HepG2 (cell line): ENCODE results near the gene BAMBI. TPM values are rescaled to one million over a fixed set of nuclear protein-coding genes. Genes with fewer than 3 reads are reported as not detected.

Source experiments
- CBFB ChIP-seq: sonication (generic); formaldehyde crosslinking; IDR thresholded peaks from 2 replicates; pipeline ENCODE4 v1.4.0; 2020; ENCODE audit warnings: missing genetic modification reagents
- FOXP4 ChIP-seq: sonication (generic); formaldehyde crosslinking; IDR thresholded peaks from 2 replicates; pipeline ENCODE4 v1.4.0; 2020; ENCODE audit warnings: missing genetic modification reagents
- HCFC1 ChIP-seq: fragments of 150-350 bp; IDR thresholded peaks from 2 replicates; pipeline ENCODE4 v1.6.1; 2014; ENCODE audit warnings: low read depth, low read length
- HNF1B ChIP-seq: sonication (generic); formaldehyde crosslinking; IDR thresholded peaks from 2 replicates; pipeline ENCODE4 v1.5.1; 2020; ENCODE audit warnings: mild to moderate bottlenecking, moderate library complexity, missing genetic modification reagents
- KLF12 ChIP-seq: sonication (generic); formaldehyde crosslinking; IDR thresholded peaks from 2 replicates; pipeline ENCODE4 v1.4.0; 2020; ENCODE audit warnings: missing genetic modification reagents, borderline replicate concordance
- NFIB ChIP-seq: sonication (generic); formaldehyde crosslinking; IDR thresholded peaks from 2 replicates; pipeline ENCODE4 v1.9.0; 2021; ENCODE audit warnings: missing genetic modification reagents, mild to moderate bottlenecking, borderline replicate concordance
- NR2F2 ChIP-seq: IDR thresholded peaks from 2 replicates; pipeline ENCODE4 v1.6.1; 2012; ENCODE audit warnings: low read depth, inconsistent platforms, borderline replicate concordance
- SKIL ChIP-seq: sonication (generic); formaldehyde crosslinking; IDR thresholded peaks from 2 replicates; pipeline ENCODE4 v1.8.0; 2022; ENCODE audit warnings: missing genetic modification reagents, mild to moderate bottlenecking, moderate library complexity, borderline replicate concordance
- WIZ ChIP-seq: sonication (generic); formaldehyde crosslinking; IDR thresholded peaks from 2 replicates; pipeline ENCODE4 v1.5.1; 2020; ENCODE audit warnings: mild to moderate bottlenecking, missing genetic modification reagents
- ZBTB7B ChIP-seq: sonication (generic); formaldehyde crosslinking; IDR thresholded peaks from 2 replicates; pipeline ENCODE4 v1.4.0; 2020; ENCODE audit warnings: missing genetic modification reagents
- ZFP36 ChIP-seq: fragments of 150-350 bp; IDR thresholded peaks from 2 replicates; pipeline ENCODE4 v1.6.1; 2018; ENCODE audit warnings: borderline replicate concordance, low read length, low read depth; ENCODE audit not compliant: partially characterized antibody
- ZHX2 ChIP-seq, 2 experiments: sonication (generic) in 1 of 2; formaldehyde crosslinking in 1 of 2; IDR thresholded peaks; 2 replicates each; pipeline versions ENCODE4 v1.6.1 to v1.9.0; 2014 to 2022; ENCODE audit warnings: antibody characterized with exemption in 1 of 2, borderline replicate concordance in 1 of 2, inconsistent platforms in 1 of 2, low read depth in 1 of 2, missing genetic modification reagents in 1 of 2
- ZNF761 ChIP-seq: sonication (generic); formaldehyde crosslinking; conservative IDR thresholded peaks from 2 replicates; pipeline ENCODE4 v1.4.0; 2020; ENCODE audit warnings: mild to moderate bottlenecking, missing genetic modification reagents
- ZNF768 ChIP-seq: sonication (generic); formaldehyde crosslinking; IDR thresholded peaks from 2 replicates; pipeline ENCODE4 v1.4.0; 2020; ENCODE audit warnings: missing genetic modification reagents
- ZSCAN5A ChIP-seq: sonication (generic); formaldehyde crosslinking; IDR thresholded peaks from 2 replicates; pipeline ENCODE4 v1.8.0; 2022; ENCODE audit warnings: mild to moderate bottlenecking, missing genetic modification reagents, borderline replicate concordance
- polyA plus RNA-seq, 8 experiments: library from polyadenylated mRNA; depleted of rRNA in 3 of 8; stranded (reverse) in 7 of 8; unstranded in 1 of 8; fragments of >200 nt; fragmentation: Illumina TruSeq in 4 of 8; extraction: Trizol in 4 of 8; gene quantifications; 2 replicates each; pipeline versions ENCODE4 v1.2.1 to v1.2.3, GENCODE V29; 2011 to 2016; ENCODE audit warnings: low read depth in 4 of 8, missing spikeins in 1 of 8, mixed read lengths in 1 of 8; ENCODE audit not compliant: insufficient read depth in 1 of 8
- total RNA-seq, 5 experiments: library from RNA; depleted of rRNA; stranded (reverse); fragments of >200 nt; fragmentation: Illumina TruSeq; extraction: Trizol; gene quantifications; 2 replicates each; pipeline ENCODE4 v1.2.3, GENCODE V29; 2016; ENCODE audit warnings: low read depth in 1 of 5

The BAMBI gene
- total and polyA plus RNA-seq, 2 of the 13 experiments (the other 11 are each of a cell fraction or from before 2014, with no cell fraction given) = 12.0 to 23.6 TPM

- TF ChIP-seq ZHX2 (IDR thresholded peaks at IDR 0.05; ENCODE audit: low read depth) (no peak), ZHX2 (CRISPR knock-in tag; IDR thresholded peaks at IDR 0.05; ENCODE audit: borderline replicate concordance) (no peak), ZSCAN5A (CRISPR knock-in tag) (no peak), WIZ (CRISPR knock-in tag) (no peak), ZFP36 (no peak), ZBTB7B (CRISPR knock-in tag) (no peak), KLF12 (CRISPR knock-in tag) (no peak), HCFC1 (no peak), FOXP4 (no peak), NR2F2 (no peak), CBFB (no peak), SKIL (CRISPR knock-in tag) (no peak), ZNF768 (CRISPR knock-in tag) (no peak), HNF1B (no peak), NFIB (CRISPR knock-in tag) (no peak), ZNF761 (CRISPR knock-in tag) (no peak)
Observed at GRCh38 chr10:28663576-28664368, 13.5 kb upstream of the BAMBI start (continued).
